K562 (cell line): ENCODE measurements around the gene SIDT1. TPM values are rescaled to one million over a fixed set of nuclear protein-coding genes. Genes with fewer than 3 reads are reported as not detected.

Source experiments
- ATAC-seq: fragments of 200-7000 bp; cut with Tn5 transposase; 3 replicates; pipeline ENCODE4 v1.9.1; 2020; ENCODE audit warnings: moderate library complexity
- BruUV-seq: library from RNA; stranded (reverse); fragments of 400-500 nt; replicated peaks from 2 replicates; lab custom pipeline; 2021; lab: Mats Ljungman, UMichigan
- CTCF ChIA-PET: fragments of 300-600 bp; formaldehyde crosslinking; extraction: SDS; loops from one replicate; lab custom pipeline; 2021; ENCODE audit warnings: low intra/inter-chr PET ratio; lab: Yijun Ruan, JAX
- POLR2A ChIA-PET: fragments of 300-600, 350-650 bp; sonication (Branson Sonifier 250); formaldehyde crosslinking; extraction: SDS; loops from one replicate; lab custom pipeline; 2021; ENCODE audit warnings: antibody characterized with exemption, inconsistent platforms; lab: Yijun Ruan, JAX
- DNase-seq, 4 experiments: peaks; one replicate each; pipeline versions ENCODE4 v3.0.0 to v3.0.0-alpha.2; 2011 to 2018; ENCODE audit warnings: low spot score in 3 of 4, mixed read lengths in 3 of 4; ENCODE audit errors: extremely low read depth in 1 of 4
- FAIRE-seq: peaks from 2 replicates; lab custom pipeline; 2011; peaks lifted over from hg19 to GRCh38; lab: Jason Lieb, UNC
- H2AFZ ChIP-seq: 2 replicates; pipeline ENCODE4 v1.6.0; 2011; ENCODE audit warnings: low read depth, low read length, control low read depth, inconsistent platforms
- H3K27ac ChIP-seq: fragments of 200-600 bp; 3 replicates; pipeline ENCODE4 v1.8.0; 2011; ENCODE audit warnings: low read depth, mild to moderate bottlenecking, control low read depth, inconsistent platforms, low read length, moderate library complexity, mixed read lengths; ENCODE audit errors: extremely low read depth
- H3K27me3 ChIP-seq, 2 experiments: fragments of 300-600 bp in 1 of 2; 2 replicates in 1 of 2; 3 replicates in 1 of 2; pipeline versions ENCODE4 v1.6.0 to v1.8.0; 2011; ENCODE audit warnings: inconsistent platforms in 2 of 2, low read length in 2 of 2, mild to moderate bottlenecking in 1 of 2, mixed read lengths in 1 of 2, moderate library complexity in 1 of 2; ENCODE audit not compliant: control insufficient read depth in 2 of 2, insufficient read depth in 2 of 2
- H3K36me3 ChIP-seq: fragments of 300-600 bp; 3 replicates; pipeline ENCODE4 v1.8.0; 2011; ENCODE audit warnings: mild to moderate bottlenecking, low read length, inconsistent platforms; ENCODE audit not compliant: control insufficient read depth, insufficient read depth
- H3K4me1 ChIP-seq, 2 experiments: fragments of 200-600 bp in 1 of 2; replicated peaks in 1 of 2; 2 replicates in 1 of 2; 3 replicates in 1 of 2; pipeline versions ENCODE4 v1.5.1 to v1.8.0; 2011; ENCODE audit warnings: inconsistent platforms in 2 of 2, low read length in 2 of 2, mild to moderate bottlenecking in 1 of 2, mixed read lengths in 1 of 2, moderate library complexity in 1 of 2; ENCODE audit not compliant: control insufficient read depth in 2 of 2, insufficient read depth in 2 of 2
- H3K4me2 ChIP-seq: 2 replicates; pipeline ENCODE4 v1.6.1; 2011; ENCODE audit warnings: low read length, control low read depth, inconsistent platforms, mixed read lengths; ENCODE audit not compliant: insufficient read depth
- H3K4me3 ChIP-seq: fragments of 200-600 bp; sonication (generic), shearing (Covaris generic); 2 replicates; pipeline ENCODE4 v1.5.1; 2016; ENCODE audit warnings: control low read depth, inconsistent platforms
- H3K79me2 ChIP-seq: fragments of 200-600 bp; 3 replicates; pipeline ENCODE4 v1.8.0; 2011; ENCODE audit warnings: low read length, inconsistent platforms; ENCODE audit not compliant: control insufficient read depth, insufficient read depth
- H3K9ac ChIP-seq, 2 experiments: 2 replicates each; pipeline versions ENCODE4 v1.6.0 to v1.6.1; 2011; ENCODE audit warnings: low read depth in 2 of 2, low read length in 2 of 2, control low read depth in 1 of 2, inconsistent platforms in 1 of 2, mild to moderate bottlenecking in 1 of 2, mixed read lengths in 1 of 2; ENCODE audit not compliant: insufficient read depth in 1 of 2
- H3K9me1 ChIP-seq: one replicate; pipeline ENCODE4 v1.6.0; 2011; ENCODE audit warnings: inconsistent platforms, mild to moderate bottlenecking, low read length, moderate library complexity; ENCODE audit not compliant: control insufficient read depth, insufficient read depth
- H3K9me3 ChIP-seq: replicated peaks from 2 replicates; pipeline ENCODE4 v1.5.1; 2011; ENCODE audit warnings: low read depth, low read length, inconsistent platforms; ENCODE audit not compliant: control insufficient read depth, insufficient read depth
- H4K20me1 ChIP-seq: replicated peaks from 2 replicates; pipeline ENCODE4 v1.6.1; 2011; ENCODE audit warnings: low read length, inconsistent platforms, mixed read lengths; ENCODE audit not compliant: control insufficient read depth, insufficient read depth
- CAMTA2 ChIP-seq: fragments of 250-450 bp; sonication (Bioruptor Pico); conservative IDR thresholded peaks from 2 replicates; pipeline ENCODE4 v1.5.1; 2022
- MEIS2 ChIP-seq: fragments of 450-650 bp; IDR thresholded peaks from 2 replicates; pipeline ENCODE4 v1.6.1; 2014; ENCODE audit warnings: mild to moderate bottlenecking; ENCODE audit not compliant: partially characterized antibody
- WGBS: fragments of 100-300 bp; shearing (Covaris generic); methylation state at CpG from one replicate; pipeline ENCODE4 v1.1.6; 2016; ENCODE audit warnings: low coverage, mixed read lengths; ENCODE audit not compliant: insufficient coverage; ENCODE audit errors: missing lambda C conversion rate; 5-methylcytosine and 5-hydroxymethylcytosine counted together
- in situ Hi-C: fragments of 300-500 bp; cut with MboI; formaldehyde crosslinking; loops from 4 replicates; pipeline ENCODE4 v1.15.0; 2018; ENCODE audit warnings: inconsistent platforms, mixed read lengths
- intact Hi-C: fragments of 100-400 bp; cut with micrococcal nuclease; formaldehyde crosslinking; loops from 2 replicates; pipeline ENCODE4 v1.14.2; 2022
- polyA plus RNA-seq, 8 experiments: library from polyadenylated mRNA; depleted of rRNA in 4 of 8; stranded (reverse) in 5 of 8; unstranded in 3 of 8; fragments of >200 nt; fragmentation: Nextera tagmentation in 2 of 8; fragmentation: Illumina TruSeq in 1 of 8; extraction: Ambion mirVana in 2 of 8; extraction: Trizol in 1 of 8; gene quantifications; 2 replicates each; pipeline versions ENCODE4 v1.2.1 to v1.2.3, GENCODE V29; 2011 to 2014; ENCODE audit warnings: inconsistent platforms in 1 of 8, missing spikeins in 1 of 8
- total RNA-seq, 7 experiments: library from RNA; depleted of rRNA in 6 of 7; stranded (reverse); fragments of >200 nt in 6 of 7; fragmentation: Illumina TruSeq in 2 of 7; extraction: Trizol in 2 of 7; gene quantifications; 2 replicates each; pipeline versions ENCODE4 v1.2.1 to v1.2.3, GENCODE V29; 2011 to 2021; ENCODE audit warnings: low replicate concordance in 1 of 7
- TF ChIP-seq, protein P1 (sequence below), 2 experiments: fragments of 450-650 bp in 1 of 2; sonication (generic) in 1 of 2; formaldehyde crosslinking in 1 of 2; IDR thresholded peaks in 1 of 2; conservative IDR thresholded peaks in 1 of 2; 2 replicates each; pipeline versions ENCODE4 v1.6.1 to v1.8.1; 2016 to 2023; ENCODE audit warnings: mild to moderate bottlenecking in 2 of 2, moderate library complexity in 2 of 2, inconsistent platforms in 1 of 2, missing genetic modification reagents in 1 of 2

Gene SIDT1
- total and polyA plus RNA-seq, 9 of the 15 experiments (the other 6 are each of a cell fraction or from before 2014, with no cell fraction given), result not detected

DNA sequence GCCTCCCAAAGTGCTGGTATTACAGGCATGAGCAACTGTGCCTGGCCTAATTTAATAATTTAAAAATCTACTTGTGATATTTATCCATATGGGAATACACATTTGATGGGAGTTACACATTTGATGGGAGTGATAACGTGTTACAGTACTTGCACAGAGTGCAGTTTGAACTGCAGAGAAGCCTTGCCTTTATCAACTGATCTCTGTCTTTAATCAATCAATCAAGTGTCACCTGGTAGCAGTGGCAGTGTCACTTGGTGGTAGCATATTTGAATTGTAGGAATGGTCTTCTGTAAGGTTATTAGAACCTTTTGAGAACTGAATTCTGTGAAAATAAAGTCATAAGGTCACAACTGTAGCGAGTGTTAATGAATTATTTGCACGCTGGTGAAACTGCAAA is 37.8 kb downstream of the SIDT1 start:
- no peaks in the 10 kb centered on the region for H3K9me1 ChIP-seq
- no peaks in the 10 kb centered on the region for H3K79me2 ChIP-seq
- no peaks in the 10 kb centered on the region for H3K9me3 ChIP-seq
- H3K36me3 ChIP-seq, result no peaks in the 10 kb centered on the region
- no peak overlapping the region for H3K4me3 ChIP-seq
- no peaks in the 10 kb centered on the region; a peak in 1 of 5 replicates for H3K27me3 ChIP-seq
- H3K4me2 ChIP-seq, result no peak overlapping the region
- BruUV-seq, result no TSS peak
- H2AFZ ChIP-seq, result no peak overlapping the region
- WGBS, result 0% methylated on average over 3 of the region's 3 CpGs
- ChIA-PET CTCF (no interaction called here), POLR2A (no interaction called here)
- H4K20me1 ChIP-seq, result no peaks in the 10 kb centered on the region
- H3K4me1 ChIP-seq, result no peaks in the 10 kb centered on the region
- FAIRE-seq, result no peak
- intact Hi-C loops, result no loop called here
- no peak overlapping the region for H3K27ac ChIP-seq
- TF ChIP-seq MEIS2 (peak; percentile 28), CAMTA2 (CRISPR knock-in tag) (no peak)
- no peak for DNase-seq
- H3K9ac ChIP-seq, result no peak overlapping the region
- in situ Hi-C loops, result no loop called here
- ATAC-seq, result no peak

DNA sequence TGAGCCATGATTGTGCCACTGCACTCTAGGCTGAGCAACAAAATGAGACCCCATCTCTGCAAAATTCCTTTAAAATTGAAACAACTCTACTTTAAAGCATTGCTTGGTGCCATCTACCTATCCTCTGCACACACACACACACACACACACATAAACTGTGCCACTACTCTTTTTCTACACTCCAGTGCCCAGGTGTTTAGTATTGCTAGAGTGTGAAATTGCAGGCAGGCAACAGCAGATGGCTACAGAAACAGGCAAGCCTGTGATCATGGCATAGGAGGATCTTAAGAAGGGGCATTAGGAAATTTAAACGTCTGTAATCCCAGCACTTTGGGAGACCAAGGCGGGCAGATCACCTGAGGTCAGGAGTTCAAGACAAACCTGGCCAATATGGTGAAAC is 39.0 kb downstream of the SIDT1 start:
- no peak for FAIRE-seq
- CTCF ChIA-PET, result no interaction called here
- no peaks in the 10 kb centered on the region for H3K36me3 ChIP-seq
- no peaks in the 10 kb centered on the region for H3K4me1 ChIP-seq
- TF ChIP-seq, protein P1, sequence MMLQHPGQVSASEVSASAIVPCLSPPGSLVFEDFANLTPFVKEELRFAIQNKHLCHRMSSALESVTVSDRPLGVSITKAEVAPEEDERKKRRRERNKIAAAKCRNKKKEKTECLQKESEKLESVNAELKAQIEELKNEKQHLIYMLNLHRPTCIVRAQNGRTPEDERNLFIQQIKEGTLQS (IDR thresholded peaks at IDR 0.05), result no peak
- TF ChIP-seq, protein P1 (CRISPR knock-in tag; conservative IDR thresholded peaks at IDR 0.05), result no peak
- TF ChIP-seq, all 486 proteins: peak for 0
- DNase-seq (no peak), ATAC-seq (no peak)
- H3K4me2 ChIP-seq, result no peak overlapping the region
- WGBS, result 0% methylated on average over 2 of the region's 2 CpGs
- intact Hi-C loops, result no loop called here
- in situ Hi-C loops, result no loop called here
- no peak overlapping the region for H2AFZ ChIP-seq
- no peaks in the 10 kb centered on the region for H3K79me2 ChIP-seq
- BruUV-seq, result no TSS peak
- POLR2A ChIA-PET, result no interaction called here
- no peaks in the 10 kb centered on the region for H3K9me1 ChIP-seq
- H3K4me3 ChIP-seq, result no peak overlapping the region
- no peaks in the 10 kb centered on the region; a peak in 1 of 5 replicates for H3K27me3 ChIP-seq
- H3K9me3 ChIP-seq, result no peaks in the 10 kb centered on the region
- H4K20me1 ChIP-seq, result no peaks in the 10 kb centered on the region
- no peak overlapping the region for H3K27ac ChIP-seq
- H3K9ac ChIP-seq, result no peak overlapping the region
